CD14-positive monocyte (primary cell): Measurements from ENCODE around the gene RAPGEF2. TPM values are rescaled to one million over a fixed set of nuclear protein-coding genes. Genes with fewer than 3 reads are reported as not detected.

Experiments
- DNase-seq, 3 donors: peaks; one replicate each; pipeline ENCODE4 v3.0.0-alpha.2; 2011 to 2022
- H2AFZ ChIP-seq: 2 replicates; pipeline ENCODE4 v1.6.0; 2012; ENCODE audit warnings: mild to moderate bottlenecking, low read depth, low read length, inconsistent platforms; ENCODE audit not compliant: insufficient read depth, poor library complexity, severe bottlenecking
- H3K27ac ChIP-seq, 2 donors: 1 replicate in 1 of 2; 2 replicates in 1 of 2; pipeline ENCODE4 v1.5.1; 2012 to 2013; ENCODE audit warnings: low read length in 2 of 2, control low read depth in 1 of 2, inconsistent platforms in 1 of 2, low read depth in 1 of 2, mild to moderate bottlenecking in 1 of 2
- H3K27me3 ChIP-seq, 2 donors: one replicate each; pipeline versions ENCODE4 v1.6.0 to v1.6.1; 2011 to 2013; ENCODE audit warnings: low read length in 2 of 2; ENCODE audit not compliant: control insufficient read depth in 2 of 2, insufficient read depth in 2 of 2
- H3K36me3 ChIP-seq, 2 donors: replicated peaks in 1 of 2; 1 replicate in 1 of 2; 2 replicates in 1 of 2; pipeline versions ENCODE4 v1.5.1 to v1.6.1; 2012 to 2013; ENCODE audit warnings: low read length in 2 of 2, control low read depth in 1 of 2, inconsistent platforms in 1 of 2, mild to moderate bottlenecking in 1 of 2; ENCODE audit not compliant: insufficient read depth in 2 of 2, control insufficient read depth in 1 of 2
- H3K4me1 ChIP-seq, 2 donors: 1 replicate in 1 of 2; 2 replicates in 1 of 2; pipeline versions ENCODE4 v1.5.1 to v1.6.1; 2012 to 2013; ENCODE audit warnings: low read length in 2 of 2, control low read depth in 1 of 2, inconsistent platforms in 1 of 2, mild to moderate bottlenecking in 1 of 2, moderate library complexity in 1 of 2; ENCODE audit not compliant: insufficient read depth in 2 of 2, control insufficient read depth in 1 of 2
- H3K4me2 ChIP-seq: replicated peaks from 2 replicates; pipeline ENCODE3; 2012; ENCODE audit warnings: low read length, moderate library complexity, mild to moderate bottlenecking; ENCODE audit not compliant: poor library complexity, severe bottlenecking; ENCODE audit errors: extremely low read depth
- H3K4me3 ChIP-seq, 3 experiments: fragments of 200-600 bp in 1 of 3; sonication (generic) in 1 of 3; replicated peaks in 1 of 3; 1 replicate in 2 of 3; 2 replicates in 1 of 3; pipeline ENCODE4 v1.5.1; 2011 to 2013; ENCODE audit warnings: low read length in 3 of 3, mild to moderate bottlenecking in 3 of 3, control low read depth in 2 of 3, low read depth in 2 of 3, inconsistent platforms in 1 of 3, moderate library complexity in 1 of 3
- H3K79me2 ChIP-seq: 2 replicates; pipeline ENCODE4 v1.6.0; 2012; ENCODE audit warnings: mild to moderate bottlenecking, control low read depth, inconsistent platforms, low read length, moderate library complexity; ENCODE audit not compliant: insufficient read depth
- H3K9ac ChIP-seq: 2 replicates; pipeline ENCODE4 v1.6.0; 2017; ENCODE audit warnings: low read length, mild to moderate bottlenecking; ENCODE audit not compliant: insufficient read depth, poor library complexity, severe bottlenecking
- H3K9me3 ChIP-seq, 2 donors: replicated peaks in 1 of 2; 1 replicate in 1 of 2; 2 replicates in 1 of 2; pipeline versions ENCODE4 v1.5.1 to v1.6.1; 2012 to 2013; ENCODE audit warnings: low read length in 2 of 2, control low read depth in 1 of 2; ENCODE audit not compliant: control insufficient read depth in 1 of 2, insufficient read depth in 1 of 2
- H4K20me1 ChIP-seq: 2 replicates; pipeline ENCODE4 v1.6.0; 2012; ENCODE audit warnings: mild to moderate bottlenecking, low read length, control low read depth, moderate library complexity; ENCODE audit not compliant: insufficient read depth
- H3K27ac Mint-ChIP-seq, 7 donors: one replicate each; pipeline ENCODE4 v1.8.0; 2020; ENCODE audit warnings: mild to moderate bottlenecking in 7 of 7, mixed read lengths in 7 of 7, moderate library complexity in 6 of 7, inconsistent platforms in 2 of 7
- H3K27me3 Mint-ChIP-seq, 3 donors: one replicate each; pipeline ENCODE4 v1.8.0; 2021 to 2022; ENCODE audit warnings: low read depth in 3 of 3, mild to moderate bottlenecking in 3 of 3, mixed read lengths in 3 of 3, moderate library complexity in 3 of 3, inconsistent platforms in 1 of 3
- H3K36me3 Mint-ChIP-seq, 2 donors: one replicate each; pipeline ENCODE4 v1.8.0; 2020; ENCODE audit warnings: mixed read lengths in 2 of 2, inconsistent platforms in 1 of 2, mild to moderate bottlenecking in 1 of 2
- H3K4me1 Mint-ChIP-seq: one replicate; pipeline ENCODE4 v1.8.0; 2020; ENCODE audit warnings: mild to moderate bottlenecking, mixed read lengths
- H3K4me3 Mint-ChIP-seq, 2 donors: one replicate each; pipeline ENCODE4 v1.8.0; 2020; ENCODE audit warnings: mild to moderate bottlenecking in 2 of 2, mixed read lengths in 2 of 2, moderate library complexity in 1 of 2
- H3K9me3 Mint-ChIP-seq, 7 donors: one replicate each; pipeline ENCODE4 v1.8.0; 2020 to 2022; ENCODE audit warnings: mixed read lengths in 7 of 7, mild to moderate bottlenecking in 6 of 7, moderate library complexity in 6 of 7, inconsistent platforms in 2 of 7
- CTCF ChIP-seq: fragments of 200-600 bp; IDR thresholded peaks from one replicate; pipeline ENCODE4 v1.8.0; 2022; ENCODE audit warnings: antibody characterized with exemption, mild to moderate bottlenecking
- WGBS: methylation state at CpG from one replicate; pipeline ENCODE4 v1.1.5; 2013; ENCODE audit warnings: missing lambda C conversion rate; ENCODE audit not compliant: insufficient coverage; 5-methylcytosine and 5-hydroxymethylcytosine counted together
- intact Hi-C, 2 donors: fragments of 100-400 bp; cut with micrococcal nuclease; formaldehyde crosslinking; loops; one replicate each; pipeline versions ENCODE4 v1.15.0 to v1.15.1; 2023
- polyA plus RNA-seq, 3 donors: library from polyadenylated mRNA; depleted of rRNA in 1 of 3; unstranded in 2 of 3; stranded (reverse) in 1 of 3; fragments of 300-500 nt in 2 of 3; fragments of >200 nt in 1 of 3; fragmentation: Illumina TruSeq in 2 of 3; gene quantifications; 1 replicate in 2 of 3; 2 replicates in 1 of 3; pipeline ENCODE4 v1.2.3, GENCODE V29; 2012 to 2021

RAPGEF2 gene
- polyA plus RNA-seq, 3 donors, result 1.5 to 29.8 (median 2.0) TPM

GRCh38 chr4:159108124-159108523, 5.2 kb downstream of the RAPGEF2 start:
- H3K4me1 ChIP-seq, result peaks cover 23 to 36% of the 10 kb centered on the region in 2 donors
- DNase-seq, result no peak
- peaks cover 42% of the 10 kb centered on the region for H3K4me1 Mint-ChIP-seq
- H3K27me3 ChIP-seq, result no peaks in the 10 kb centered on the region
- peaks cover 0 to 4% (median 4%) of the 10 kb centered on the region in 3 donors for H3K27me3 Mint-ChIP-seq
- no peak overlapping the region for H3K4me2 ChIP-seq
- no peaks in the 10 kb centered on the region for H3K9me3 ChIP-seq
- H3K4me3 Mint-ChIP-seq, result no peak overlapping the region
- no peaks in the 10 kb centered on the region for H3K9me3 Mint-ChIP-seq
- peaks cover 93% of the 10 kb centered on the region for H3K79me2 ChIP-seq
- H3K27ac Mint-ChIP-seq, result no peak overlapping the region
- peaks cover 3 to 8% of the 10 kb centered on the region in 2 donors for H3K36me3 Mint-ChIP-seq
- no peak overlapping the region for H3K9ac ChIP-seq
- intact Hi-C loops, result loop anchor here in 1 of 2 donors (10.0 kb wide), 1 partner anchor 67 kb away; no protein-coding TSS in a partner anchor
- H3K36me3 ChIP-seq, result no peaks in the 10 kb centered on the region
- H4K20me1 ChIP-seq, result peaks cover 91% of the 10 kb centered on the region
- no peak for TF ChIP-seq CTCF
- no peak overlapping the region for H3K4me3 ChIP-seq
- no peak overlapping the region for H2AFZ ChIP-seq
- no peak overlapping the region for H3K27ac ChIP-seq
- no CpG with 5 or more reads among the region's 3 CpGs for WGBS

- DNase-seq, result no peak
- Histone ChIP-seq H3K9ac (no peak overlapping the region), H4K20me1 (peaks cover 95% of the 10 kb centered on the region), H3K4me3 (no peak overlapping the region), H3K27me3 (no peaks in the 10 kb centered on the region), H3K4me1 (peaks cover 5 to 18% of the 10 kb centered on the region in 2 donors), H3K9me3 (no peaks in the 10 kb centered on the region), H3K79me2 (peaks cover 82% of the 10 kb centered on the region), H2AFZ (no peak overlapping the region), H3K27ac (no peak overlapping the region), H3K36me3 (no peaks in the 10 kb centered on the region), H3K4me2 (no peak overlapping the region)
- intact Hi-C loops, result no loop called here
- no peak for TF ChIP-seq CTCF
- Mint-ChIP-seq H3K36me3 (peaks cover 5 to 9% of the 10 kb centered on the region in 2 donors), H3K27me3 (no peaks in the 10 kb centered on the region), H3K9me3 (no peaks in the 10 kb centered on the region), H3K27ac (no peak overlapping the region), H3K4me3 (peak overlapping the region in 1 of 2 donors; percentile 28), H3K4me1 (peaks cover 27% of the 10 kb centered on the region)
- WGBS, result 78% methylated on average over 1 of the region's 5 CpGs
Observed at GRCh38 chr4:159110961-159111360, 8.1 kb downstream of the RAPGEF2 start.
